ENCODE measurements around the gene CHP1. TPM values are rescaled to one million over a fixed set of nuclear protein-coding genes. Genes with fewer than 3 reads are reported as not detected.
"Not testable (repeated sequence)": the region's sequence is repeated elsewhere in the genome, so short reads cannot be mapped to it uniquely, and the experiment has no call there.

Gene CHP1
- total RNA-seq, 4 donors from 2014 or later, result 102 to 127 (median 112) TPM

DNA sequence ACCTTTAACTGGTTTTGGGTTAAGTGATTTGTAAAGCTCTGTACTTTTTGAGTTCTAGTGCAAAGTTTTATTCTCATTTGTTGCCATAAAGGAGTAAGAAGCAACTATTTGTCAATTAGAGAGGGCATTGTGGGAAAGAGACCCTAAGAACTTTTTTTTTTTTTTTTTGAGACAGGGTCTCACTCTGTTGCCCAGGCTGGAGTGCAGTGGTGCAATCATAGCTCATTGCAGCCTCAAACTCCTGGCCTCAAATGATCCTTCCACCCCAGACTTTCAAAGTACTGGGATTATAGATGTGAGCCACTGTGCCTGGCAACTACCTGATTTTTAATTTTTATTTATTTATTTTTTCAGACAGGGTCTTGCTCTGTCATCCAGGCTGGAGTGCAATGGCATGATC lies 4.9 kb downstream of the CHP1 start:
- Histone ChIP-seq H3K9me3 (no peaks in the 10 kb centered on the region), H3K4me3 (no peak overlapping the region), H3K27me3 (no peaks in the 10 kb centered on the region), H3K4me1 (peaks cover 0 to 31% (median 13%) of the 10 kb centered on the region in 3 donors), H3K27ac (no peak overlapping the region), H3K36me3 (peaks cover 0 to 2% of the 10 kb centered on the region in 2 donors)
- TF ChIP-seq POLR2AphosphoS5 (IDR thresholded peaks at IDR 0.05), result no peak
- TF ChIP-seq EP300 (IDR thresholded peaks at IDR 0.05), result no peak
- no peak for TF ChIP-seq POLR2A (IDR thresholded peaks at IDR 0.05)
- TF ChIP-seq CTCF (IDR thresholded peaks at IDR 0.05), result no peak
- no peak for ATAC-seq

GRCh38 chr15:41238100-41238499 lies 7.0 kb downstream of the CHP1 start:
- Histone ChIP-seq H3K9me3 (no peaks in the 10 kb centered on the region), H3K27ac (no peak overlapping the region), H3K27me3 (no peaks in the 10 kb centered on the region), H3K4me3 (no peak overlapping the region), H3K36me3 (peaks cover 0 to 14% of the 10 kb centered on the region in 2 donors), H3K4me1 (peaks cover 0 to 16% (median 3%) of the 10 kb centered on the region in 3 donors)
- 34 to 70% methylated on average over 3 to 5 of the region's 5 CpGs for WGBS, 2 donors (ENCODE audit: low coverage in 1 of 2)
- no peak for ATAC-seq
- TF ChIP-seq POLR2AphosphoS5 (IDR thresholded peaks at IDR 0.05) (no peak), EP300 (IDR thresholded peaks at IDR 0.05) (no peak)

DNA sequence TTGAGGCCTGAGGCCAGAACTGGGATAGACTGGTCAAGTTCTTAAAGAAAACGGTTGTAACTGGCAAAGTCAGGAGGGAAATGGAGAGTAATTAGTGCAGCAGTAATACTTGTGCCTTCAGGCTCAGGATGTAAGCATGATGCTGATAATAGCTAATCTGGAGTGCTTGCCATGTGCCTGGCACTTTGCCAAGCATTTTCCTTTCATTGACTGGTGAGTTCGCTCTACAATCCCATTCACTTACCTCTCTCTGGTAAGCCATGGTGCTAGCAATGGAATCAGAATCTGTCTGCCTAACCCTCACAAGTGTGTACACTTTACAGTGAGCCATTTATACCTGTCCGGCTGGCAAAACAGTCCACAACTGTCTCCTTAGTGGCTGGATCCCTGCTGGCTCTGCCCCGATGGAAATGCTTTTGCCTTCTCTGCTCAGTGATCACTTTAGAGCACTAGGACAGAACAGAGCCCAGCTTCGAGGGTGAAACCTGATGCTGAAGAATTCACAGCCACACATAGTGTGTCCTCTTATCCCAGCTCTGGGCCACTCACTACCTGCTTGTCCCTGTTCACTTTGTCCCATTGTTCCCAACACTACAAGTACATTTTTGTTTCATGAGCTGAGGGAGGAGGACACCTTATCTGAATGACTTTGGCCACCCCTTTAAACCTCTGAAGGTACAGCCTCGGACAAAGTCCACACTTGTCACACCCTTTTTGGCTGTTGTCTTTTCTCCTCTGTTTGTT lies 10.3 kb downstream of the CHP1 start:
- no peak for TF ChIP-seq CTCF (IDR thresholded peaks at IDR 0.05)
- no peak for TF ChIP-seq EP300 (IDR thresholded peaks at IDR 0.05)
- no peak for TF ChIP-seq POLR2A (IDR thresholded peaks at IDR 0.05)
- TF ChIP-seq POLR2AphosphoS5 (IDR thresholded peaks at IDR 0.05), result no peak
- H3K9me3 ChIP-seq, result no peaks in the 10 kb centered on the region
- 76 to 92% methylated on average over 4 to 6 of the region's 6 CpGs for WGBS, 2 donors (ENCODE audit: low coverage in 1 of 2)
- H3K4me3 ChIP-seq, result no peak overlapping the region
- H3K27ac ChIP-seq, result no peak overlapping the region
- ATAC-seq, result no peak
- H3K36me3 ChIP-seq, result peaks cover 0 to 42% of the 10 kb centered on the region in 2 donors
- no peaks in the 10 kb centered on the region for H3K27me3 ChIP-seq
- H3K4me1 ChIP-seq, result no peaks in the 10 kb centered on the region

DNA sequence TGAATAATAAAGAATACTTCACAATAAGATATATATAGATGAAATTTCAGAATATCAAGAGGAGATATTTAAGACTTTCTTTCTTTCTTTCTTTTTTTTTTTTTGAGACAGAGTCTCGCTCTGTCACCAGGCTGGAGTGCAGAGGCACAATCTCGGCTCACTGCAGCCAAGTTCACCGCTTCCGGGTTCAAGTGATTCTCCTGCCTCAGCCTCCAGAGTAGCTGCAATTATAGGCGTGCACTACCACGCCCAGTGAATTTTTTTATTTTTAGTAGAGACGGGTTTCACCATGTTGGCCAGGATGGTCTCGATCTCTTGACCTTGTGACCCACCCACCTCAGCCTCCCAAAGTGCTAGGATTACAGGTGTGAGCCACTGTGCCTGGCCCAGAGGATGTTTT lies 19.7 kb downstream of the CHP1 start:
- peaks cover 0 to 14% (median 0%) of the 10 kb centered on the region in 3 donors for H3K4me1 ChIP-seq
- peaks cover 0 to 44% of the 10 kb centered on the region in 2 donors for H3K36me3 ChIP-seq
- not testable (repeated sequence) for H3K4me3 ChIP-seq, H3K27ac ChIP-seq, H3K27me3 ChIP-seq, H3K9me3 ChIP-seq, ATAC-seq
- 80% methylated on average over 8 of the region's 8 CpGs; no CpG with 5 or more reads in 1 of the 2 donors for WGBS, 2 donors (ENCODE audit: low coverage in 1 of 2)

DNA sequence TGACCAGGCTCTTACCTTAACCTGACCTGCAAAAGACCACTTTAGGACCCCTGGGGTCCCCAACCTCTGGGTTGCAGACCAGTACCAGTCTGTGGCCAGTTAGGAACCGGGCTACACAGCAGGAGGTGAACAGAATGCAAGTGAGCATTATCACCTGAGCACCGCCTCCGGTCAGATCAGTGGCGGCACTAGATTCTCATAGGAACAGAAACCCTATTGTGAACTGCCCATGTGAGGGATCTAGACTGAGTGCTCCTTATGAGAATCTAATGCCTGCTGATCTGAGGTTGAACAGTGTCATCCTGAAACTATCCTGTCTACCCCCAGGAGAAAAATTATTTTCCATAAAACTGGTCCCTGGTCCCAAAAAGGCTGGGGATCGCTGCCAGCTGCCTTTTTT lies 20.3 kb downstream of the CHP1 start:
- no peaks in the 10 kb centered on the region for H3K27me3 ChIP-seq
- H3K9me3 ChIP-seq, result no peaks in the 10 kb centered on the region
- H3K4me3 ChIP-seq, result no peak overlapping the region
- H3K36me3 ChIP-seq, result peaks cover 0 to 39% of the 10 kb centered on the region in 2 donors
- TF ChIP-seq CTCF (IDR thresholded peaks at IDR 0.05) (no peak), POLR2AphosphoS5 (IDR thresholded peaks at IDR 0.05) (no peak), EP300 (IDR thresholded peaks at IDR 0.05) (no peak), POLR2A (IDR thresholded peaks at IDR 0.05) (no peak)
- H3K4me1 ChIP-seq, result peaks cover 0 to 14% (median 0%) of the 10 kb centered on the region in 3 donors
- ATAC-seq, result no peak
- no peak overlapping the region for H3K27ac ChIP-seq
- 73% methylated on average over 2 of the region's 5 CpGs; no CpG with 5 or more reads in 1 of the 2 donors for WGBS, 2 donors (ENCODE audit: low coverage in 1 of 2)

- ATAC-seq, result no peak
- Histone ChIP-seq H3K9me3 (no peaks in the 10 kb centered on the region), H3K27me3 (no peaks in the 10 kb centered on the region), H3K4me1 (peaks cover 0 to 9% (median 0%) of the 10 kb centered on the region in 3 donors), H3K4me3 (no peak overlapping the region), H3K36me3 (peaks cover 0 to 54% of the 10 kb centered on the region in 2 donors), H3K27ac (no peak overlapping the region)
- 92 to 98% methylated on average over 4 of the region's 4 CpGs for WGBS, 2 donors (ENCODE audit: low coverage in 1 of 2)
- TF ChIP-seq POLR2AphosphoS5 (IDR thresholded peaks at IDR 0.05) (no peak), POLR2A (IDR thresholded peaks at IDR 0.05) (no peak), CTCF (IDR thresholded peaks at IDR 0.05) (no peak), EP300 (IDR thresholded peaks at IDR 0.05) (no peak)
Measured at GRCh38 chr15:41254560-41254959, 23.5 kb downstream of the CHP1 start.
